H1 (cell line): ENCODE results near the gene COL5A1. TPM values are rescaled to one million over a fixed set of nuclear protein-coding genes. Genes with fewer than 3 reads are reported as not detected.

Experiments used
- CTCF ChIA-PET: fragments of 300-600 bp; sonication (Branson Sonifier 250); formaldehyde crosslinking; loops from one replicate; lab custom pipeline; 2021; ENCODE audit not compliant: partially characterized antibody; lab: Charles Lee
- POLR2A ChIA-PET: fragments of 300-600 bp; sonication (Branson Sonifier 250); formaldehyde crosslinking; loops from one replicate; lab custom pipeline; 2021; ENCODE audit warnings: inconsistent platforms; ENCODE audit not compliant: partially characterized antibody; lab: Charles Lee
- DNase-seq, 2 experiments: peaks; one replicate each; pipeline versions ENCODE4 v3.0.0 to v3.0.0-alpha.2; 2010 to 2022; ENCODE audit warnings: low spot score in 2 of 2, low read depth in 1 of 2, mixed read lengths in 1 of 2
- FAIRE-seq: peaks from 2 replicates; lab custom pipeline; 2011; peaks lifted over from hg19 to GRCh38; lab: Jason Lieb, UNC
- H2AFZ ChIP-seq: 2 replicates; pipeline ENCODE4 v1.8.1; 2012; ENCODE audit warnings: low read length, inconsistent platforms
- H2AK5ac ChIP-seq: 2 replicates; pipeline ENCODE4 v1.6.1; 2013; ENCODE audit warnings: low read depth, low read length
- H2BK120ac ChIP-seq: replicated peaks from 2 replicates; pipeline ENCODE3; 2013; ENCODE audit warnings: low read depth, low read length, inconsistent platforms
- H2BK12ac ChIP-seq: 2 replicates; pipeline ENCODE4 v1.6.1; 2013; ENCODE audit warnings: low read depth, low read length
- H2BK15ac ChIP-seq: 2 replicates; pipeline ENCODE4 v1.6.1; 2013; ENCODE audit warnings: low read length
- H2BK20ac ChIP-seq: 2 replicates; pipeline ENCODE4 v1.6.1; 2013; ENCODE audit warnings: low read length
- H2BK5ac ChIP-seq: 2 replicates; pipeline ENCODE4 v1.6.1; 2013; ENCODE audit warnings: low read depth, low read length
- H3K14ac ChIP-seq: 2 replicates; pipeline ENCODE4 v1.6.1; 2013; ENCODE audit warnings: inconsistent platforms; ENCODE audit not compliant: insufficient read length
- H3K18ac ChIP-seq: 2 replicates; pipeline ENCODE4 v1.6.1; 2013; ENCODE audit warnings: low read length; ENCODE audit errors: extremely low read depth
- H3K23ac ChIP-seq: 2 replicates; pipeline ENCODE4 v1.6.1; 2013; ENCODE audit warnings: inconsistent platforms; ENCODE audit not compliant: insufficient read length
- H3K23me2 ChIP-seq: 2 replicates; pipeline ENCODE4 v1.6.1; 2013; ENCODE audit warnings: low read depth, low read length
- H3K27ac ChIP-seq: 2 replicates; pipeline ENCODE4 v1.6.1; 2011; ENCODE audit warnings: low read depth, low read length, inconsistent platforms
- H3K27me3 ChIP-seq, 4 experiments: replicated peaks in 1 of 4; 1 replicate in 1 of 4; 2 replicates in 3 of 4; pipeline versions ENCODE4 v1.6.1 to v1.8.1; 2011 to 2013; ENCODE audit warnings: low read length in 3 of 4, mild to moderate bottlenecking in 3 of 4, inconsistent platforms in 2 of 4, mixed read lengths in 2 of 4, moderate library complexity in 1 of 4; ENCODE audit not compliant: control insufficient read depth in 3 of 4, insufficient read depth in 3 of 4; ENCODE audit errors: extremely low read depth in 1 of 4
- H3K36me3 ChIP-seq, 4 experiments: 2 replicates each; pipeline versions ENCODE4 v1.6.1 to v1.8.1; 2011 to 2013; ENCODE audit warnings: mild to moderate bottlenecking in 4 of 4, low read length in 3 of 4, moderate library complexity in 2 of 4, control low read depth in 1 of 4, inconsistent platforms in 1 of 4; ENCODE audit not compliant: insufficient read depth in 4 of 4, control insufficient read depth in 2 of 4
- H3K4ac ChIP-seq: replicated peaks from 2 replicates; pipeline ENCODE3; 2013; ENCODE audit warnings: low read length, low read depth, mixed read lengths, inconsistent platforms; ENCODE audit not compliant: insufficient read length
- H3K4me1 ChIP-seq, 4 experiments: replicated peaks in 1 of 4; 1 replicate in 1 of 4; 2 replicates in 3 of 4; pipeline versions ENCODE4 v1.6.1 to v1.8.1; 2011 to 2013; ENCODE audit warnings: low read length in 3 of 4, inconsistent platforms in 2 of 4, mixed read lengths in 1 of 4; ENCODE audit not compliant: insufficient read depth in 4 of 4, control insufficient read depth in 3 of 4
- H3K4me2 ChIP-seq, 2 experiments: 2 replicates each; pipeline versions ENCODE4 v1.6.1 to v1.8.1; 2011 to 2013; ENCODE audit warnings: low read depth in 2 of 2, low read length in 2 of 2, control low read depth in 1 of 2, inconsistent platforms in 1 of 2, mild to moderate bottlenecking in 1 of 2; ENCODE audit not compliant: insufficient read depth in 1 of 2
- H3K4me3 ChIP-seq, 4 experiments: fragments of 200-600, 300-600 bp in 1 of 4; sonication (generic), shearing (Covaris generic), sonication (Bioruptor Twin) in 1 of 4; 2 replicates each; pipeline versions ENCODE4 v1.5.1 to v1.8.1; 2011 to 2016; ENCODE audit warnings: low read length in 4 of 4, low read depth in 3 of 4, control low read depth in 2 of 4, inconsistent platforms in 2 of 4, mild to moderate bottlenecking in 2 of 4, mixed read lengths in 1 of 4, moderate library complexity in 1 of 4; ENCODE audit not compliant: insufficient read depth in 2 of 4; ENCODE audit errors: extremely low read depth in 1 of 4
- H3K56ac ChIP-seq: replicated peaks from 2 replicates; pipeline ENCODE3; 2013; ENCODE audit warnings: low read depth, mild to moderate bottlenecking, mixed read lengths, low read length, inconsistent platforms; ENCODE audit not compliant: insufficient read length
- H3K79me1 ChIP-seq: 2 replicates; pipeline ENCODE4 v1.6.1; 2013; ENCODE audit warnings: low read depth, low read length, control low read depth
- H3K79me2 ChIP-seq, 2 experiments: 2 replicates each; pipeline versions ENCODE4 v1.6.1 to v1.8.1; 2012 to 2013; ENCODE audit warnings: low read length in 2 of 2, mild to moderate bottlenecking in 2 of 2, inconsistent platforms in 1 of 2; ENCODE audit not compliant: insufficient read depth in 2 of 2, control insufficient read depth in 1 of 2
- H3K9ac ChIP-seq, 4 experiments: replicated peaks in 1 of 4; 1 replicate in 1 of 4; 2 replicates in 3 of 4; pipeline versions ENCODE4 v1.6.1 to v1.8.1; 2011 to 2013; ENCODE audit warnings: low read depth in 3 of 4, low read length in 3 of 4, control low read depth in 2 of 4, mild to moderate bottlenecking in 2 of 4, moderate library complexity in 2 of 4, inconsistent platforms in 1 of 4; ENCODE audit errors: extremely low read depth in 1 of 4
- H3K9me3 ChIP-seq, 2 experiments: 2 replicates each; pipeline versions ENCODE4 v1.6.1 to v1.8.1; 2012 to 2013; ENCODE audit warnings: mild to moderate bottlenecking in 2 of 2, moderate library complexity in 2 of 2, control low read depth in 1 of 2, inconsistent platforms in 1 of 2, low read depth in 1 of 2, low read length in 1 of 2, mixed read lengths in 1 of 2; ENCODE audit not compliant: insufficient read depth in 2 of 2
- H4K20me1 ChIP-seq, 2 experiments: replicated peaks in 1 of 2; 2 replicates each; pipeline versions ENCODE3 to v1.8.1; 2011 to 2013; ENCODE audit warnings: inconsistent platforms in 2 of 2, low read length in 2 of 2, mild to moderate bottlenecking in 1 of 2; ENCODE audit not compliant: insufficient read depth in 2 of 2, control insufficient read depth in 1 of 2
- H4K5ac ChIP-seq: 2 replicates; pipeline ENCODE4 v1.6.1; 2013; ENCODE audit warnings: low read length, low read depth, mixed read lengths, inconsistent platforms; ENCODE audit not compliant: insufficient read length
- H4K8ac ChIP-seq: 2 replicates; pipeline ENCODE4 v1.8.0; 2013; ENCODE audit warnings: mild to moderate bottlenecking, moderate library complexity, low read length, inconsistent platforms; ENCODE audit not compliant: insufficient read depth; ENCODE audit errors: extremely low read depth
- H4K91ac ChIP-seq: replicated peaks from 2 replicates; pipeline ENCODE3; 2013; ENCODE audit warnings: low read length, mixed read lengths, inconsistent platforms; ENCODE audit not compliant: insufficient read length
- BACH1 ChIP-seq: IDR thresholded peaks from 2 replicates; pipeline ENCODE4 v1.6.1; 2012; ENCODE audit warnings: low read length, improper control_type of control experiment
- CTBP2 ChIP-seq: IDR thresholded peaks from 2 replicates; pipeline ENCODE4 v1.7.0; 2011; ENCODE audit warnings: borderline replicate concordance, mild to moderate bottlenecking, moderate library complexity, mixed read lengths, low read length; ENCODE audit not compliant: insufficient read depth, insufficient read length
- EZH2 ChIP-seq: fragments of 200-600 bp; sonication (generic); IDR thresholded peaks from 2 replicates; pipeline ENCODE4 v1.7.1; 2012; ENCODE audit warnings: low read depth, mild to moderate bottlenecking, moderate library complexity, low read length, inconsistent platforms; ENCODE audit not compliant: severe bottlenecking
- POLR2A ChIP-seq, 2 experiments: IDR thresholded peaks; 1 replicate in 1 of 2; 2 replicates in 1 of 2; pipeline ENCODE4 v1.6.1; 2011; ENCODE audit warnings: low read depth in 2 of 2, low read length in 2 of 2, mild to moderate bottlenecking in 2 of 2; ENCODE audit errors: control extremely low read depth in 1 of 2
- SIX5 ChIP-seq: IDR thresholded peaks from 2 replicates; pipeline ENCODE4 v1.6.1; 2011; ENCODE audit warnings: mild to moderate bottlenecking, low read depth, low read length
- WGBS, 2 experiments: shearing (Covaris generic) in 1 of 2; methylation state at CpG; one replicate each; pipeline versions ENCODE4 v1.1.6 to v1.1.7; 2013 to 2015; ENCODE audit warnings: low lambda C conversion rate in 2 of 2, mixed read lengths in 2 of 2, inconsistent platforms in 1 of 2, low coverage in 1 of 2, missing lambda C conversion rate in 1 of 2; ENCODE audit not compliant: insufficient replicate concordance in 2 of 2, insufficient coverage in 1 of 2, insufficient read length in 1 of 2; ENCODE audit errors: extremely low coverage in 1 of 2, missing lambda C conversion rate in 1 of 2; 5-methylcytosine and 5-hydroxymethylcytosine counted together
- polyA plus RNA-seq, 7 experiments: library from polyadenylated mRNA; depleted of rRNA in 3 of 7; stranded (reverse) in 5 of 7; unstranded in 2 of 7; fragments of >200 nt in 5 of 7; fragments of 200-250 nt in 2 of 7; gene quantifications; 1 replicate in 5 of 7; 2 replicates in 1 of 7; 4 replicates in 1 of 7; pipeline versions ENCODE4 v1.2.1 to v1.2.3, GENCODE V29; 2011 to 2013; ENCODE audit warnings: missing spikeins in 2 of 7, mixed read lengths in 2 of 7
- total RNA-seq: library from RNA; stranded (reverse); fragmentation: NEBNext Ultra II Directional; extraction: Animal tissue kit (Norgen Biotek cat#: 25700); gene quantifications from 2 replicates; pipeline ENCODE4 v1.2.1, GENCODE V29; 2021

Gene COL5A1
- total and polyA plus RNA-seq, 2 of the 8 experiments (the other 6 are each of a cell fraction or from before 2014, with no cell fraction given) = 3.8 to 12.0 TPM

DNA sequence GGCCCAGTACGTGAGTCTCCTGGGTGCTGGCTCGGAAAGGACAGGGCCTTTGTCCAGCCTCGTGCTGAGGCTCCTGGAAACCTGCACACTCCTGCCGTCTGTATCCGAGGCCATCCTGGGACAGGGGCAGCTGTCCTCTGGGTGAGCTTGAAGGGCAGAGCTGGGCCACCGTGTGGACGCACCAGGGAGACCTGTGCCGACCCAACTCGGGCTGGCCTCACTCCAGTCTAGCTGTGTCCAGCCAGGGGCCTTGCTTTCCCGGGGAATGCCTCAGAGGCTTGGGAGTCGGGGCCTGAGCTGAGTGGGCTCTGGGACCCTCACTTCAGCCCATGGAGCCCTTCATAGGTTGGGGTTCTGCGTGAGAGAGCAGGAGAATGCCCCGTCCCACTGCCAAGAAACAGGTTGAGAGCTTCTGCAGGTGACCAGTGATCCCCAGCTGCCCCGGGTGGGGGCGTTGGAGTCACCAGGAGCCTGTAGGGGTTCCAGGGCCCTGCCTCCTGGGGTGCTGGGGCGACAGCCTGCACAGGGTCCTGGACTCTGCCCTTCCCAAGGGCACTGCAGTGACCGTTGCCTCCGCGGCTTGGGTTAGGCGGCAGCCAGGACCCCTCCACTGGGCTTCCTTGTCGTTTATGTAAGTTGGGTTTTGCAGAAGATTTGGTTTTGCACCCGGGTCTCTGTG lies 60.1 kb downstream of the COL5A1 start:
- Histone ChIP-seq H2BK20ac (no peak overlapping the region), H2BK12ac (no peak overlapping the region), H3K23me2 (no peaks in the 10 kb centered on the region), H4K5ac (no peak overlapping the region), H4K8ac (no peak overlapping the region), H3K4me3 (no peak overlapping the region), H3K9ac (no peak overlapping the region), H3K36me3 (no peaks in the 10 kb centered on the region; a peak in 2 of 8 replicates), H3K27me3 (no peaks in the 10 kb centered on the region), H3K14ac (no peak overlapping the region), H3K79me2 (no peaks in the 10 kb centered on the region), H2BK15ac (no peak overlapping the region), H2AFZ (no peak overlapping the region), H3K27ac (no peak overlapping the region), H3K79me1 (no peaks in the 10 kb centered on the region), H4K20me1 (peaks cover 0 to 3% of the 10 kb centered on the region in 2 experiments), H2AK5ac (no peak overlapping the region), H3K4me2 (no peak overlapping the region), H3K18ac (no peak overlapping the region), H2BK5ac (no peak overlapping the region), H3K23ac (no peak overlapping the region), H3K4ac (no peak overlapping the region), H3K9me3 (no peaks in the 10 kb centered on the region), H2BK120ac (no peak overlapping the region), H3K4me1 (peaks cover 0 to 10% (median 3%) of the 10 kb centered on the region in 4 experiments; a peak in 4 of 7 replicates), H3K56ac (no peak overlapping the region), H4K91ac (no peak overlapping the region)
- POLR2A ChIA-PET = no interaction called here
- FAIRE-seq (no peak), DNase-seq (no peak)
- CTCF ChIA-PET = interaction anchor here (1.0 to 2.0 kb wide), 6 partner anchors 10 to 143 kb away, joined by 3 to 9 read pairs (median 3); no protein-coding TSS in a partner anchor
- WGBS, 2 experiments = 94% methylated on average over 18 of the region's 22 CpGs; no CpG with 5 or more reads in 1 of the 2 experiments
- no peak for TF ChIP-seq CTBP2
- no peak for TF ChIP-seq POLR2A (IDR thresholded peaks at IDR 0.05; ENCODE audit: control extremely low read depth in 1 of 2, low read depth in 2 of 2, low read length in 2 of 2)
- TF ChIP-seq SIX5 = no peak
- TF ChIP-seq BACH1 = no peak
- TF ChIP-seq EZH2 = no peak
